ENCODE data around the gene CCDC112. TPM values are rescaled to one million over a fixed set of nuclear protein-coding genes. Genes with fewer than 3 reads are reported as not detected.
"Not testable (repeated sequence)": the region's sequence is repeated elsewhere in the genome, so short reads cannot be mapped to it uniquely, and the experiment has no call there.

Gene CCDC112
- total and polyA plus RNA-seq, 2 donors from 2014 or later = 3.8 to 6.5 TPM

DNA sequence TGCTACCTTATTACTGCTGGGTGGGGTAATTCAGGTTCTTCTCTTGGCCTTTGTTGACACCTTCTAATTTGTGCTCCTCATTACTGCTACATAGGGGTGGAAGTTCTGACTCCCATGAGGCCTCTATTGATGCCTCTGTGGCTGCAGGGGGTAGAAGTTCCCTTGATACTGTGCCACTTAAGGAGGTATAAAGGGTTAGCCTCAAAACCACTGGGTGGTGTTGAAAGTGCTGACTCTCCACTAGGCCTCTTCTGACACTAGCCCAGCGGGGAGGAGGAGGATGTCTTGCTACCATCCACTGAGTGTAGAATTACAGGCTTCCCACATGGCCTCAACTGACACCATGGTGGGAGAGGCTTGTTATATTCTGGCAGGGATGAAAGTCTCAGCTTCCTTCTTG lies 36.7 kb upstream of the CCDC112 start:
- H3K4me1 ChIP-seq (ENCODE audit: control insufficient read depth in 2 of 3, insufficient read depth in 2 of 3, low read depth in 1 of 3, low read length in 3 of 3) = no peaks in the 10 kb centered on the region
- FAIRE-seq = no peak
- TF ChIP-seq, protein P1, sequence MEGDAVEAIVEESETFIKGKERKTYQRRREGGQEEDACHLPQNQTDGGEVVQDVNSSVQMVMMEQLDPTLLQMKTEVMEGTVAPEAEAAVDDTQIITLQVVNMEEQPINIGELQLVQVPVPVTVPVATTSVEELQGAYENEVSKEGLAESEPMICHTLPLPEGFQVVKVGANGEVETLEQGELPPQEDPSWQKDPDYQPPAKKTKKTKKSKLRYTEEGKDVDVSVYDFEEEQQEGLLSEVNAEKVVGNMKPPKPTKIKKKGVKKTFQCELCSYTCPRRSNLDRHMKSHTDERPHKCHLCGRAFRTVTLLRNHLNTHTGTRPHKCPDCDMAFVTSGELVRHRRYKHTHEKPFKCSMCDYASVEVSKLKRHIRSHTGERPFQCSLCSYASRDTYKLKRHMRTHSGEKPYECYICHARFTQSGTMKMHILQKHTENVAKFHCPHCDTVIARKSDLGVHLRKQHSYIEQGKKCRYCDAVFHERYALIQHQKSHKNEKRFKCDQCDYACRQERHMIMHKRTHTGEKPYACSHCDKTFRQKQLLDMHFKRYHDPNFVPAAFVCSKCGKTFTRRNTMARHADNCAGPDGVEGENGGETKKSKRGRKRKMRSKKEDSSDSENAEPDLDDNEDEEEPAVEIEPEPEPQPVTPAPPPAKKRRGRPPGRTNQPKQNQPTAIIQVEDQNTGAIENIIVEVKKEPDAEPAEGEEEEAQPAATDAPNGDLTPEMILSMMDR (IDR thresholded peaks at IDR 0.05; ENCODE audit: borderline replicate concordance, extremely low read depth, insufficient read depth) = no peak
- H3K36me3 ChIP-seq (ENCODE audit: control insufficient read depth in 2 of 3, insufficient read depth in 3 of 3, low read length in 3 of 3) = no peaks in the 10 kb centered on the region
- intact Hi-C loops (cut with DNase I) = no loop called here
- H3K4me3 ChIP-seq (ENCODE audit: low read length in 3 of 3) = no peak overlapping the region
- H3K27ac ChIP-seq (ENCODE audit: low read depth in 2 of 2, low read length in 2 of 2) = no peak overlapping the region
- H3K9ac ChIP-seq (ENCODE audit: low read length in 3 of 3) = no peak overlapping the region
- H3K27me3 ChIP-seq (ENCODE audit: control insufficient read depth, insufficient read depth, low read length) = no peaks in the 10 kb centered on the region
- H3K9me3 ChIP-seq (ENCODE audit: control insufficient read depth in 2 of 3, insufficient read depth in 1 of 3, low read length in 3 of 3) = no peaks in the 10 kb centered on the region
- DNase-seq = no peak

DNA sequence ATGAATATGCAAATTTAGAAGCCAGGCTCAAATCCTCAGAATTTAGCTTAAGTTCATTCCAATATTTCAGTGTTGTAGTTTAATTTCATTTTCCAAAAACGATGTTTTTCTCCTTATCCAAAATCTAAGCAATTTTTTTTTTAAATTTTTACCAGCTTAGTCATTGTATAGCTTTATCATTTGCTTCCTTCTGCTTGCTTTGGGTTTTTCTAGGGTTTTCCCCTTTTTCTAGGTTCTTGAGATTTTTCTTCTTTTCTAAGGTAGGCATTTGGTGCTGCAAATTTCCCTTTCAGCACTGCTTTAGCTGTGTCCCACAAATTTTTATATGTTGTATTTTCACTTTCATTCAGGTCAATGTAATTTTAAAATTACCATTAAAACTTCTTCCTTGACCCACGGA lies 34.4 kb upstream of the CCDC112 start:
- H3K9ac ChIP-seq (ENCODE audit: low read length in 3 of 3) = no peak overlapping the region
- no peak for FAIRE-seq
- H3K9me3 ChIP-seq (ENCODE audit: control insufficient read depth in 2 of 3, insufficient read depth in 1 of 3, low read length in 3 of 3) = no peaks in the 10 kb centered on the region
- no peaks in the 10 kb centered on the region for H3K4me1 ChIP-seq (ENCODE audit: control insufficient read depth in 2 of 3, insufficient read depth in 2 of 3, low read depth in 1 of 3, low read length in 3 of 3)
- no peak for DNase-seq
- no peak overlapping the region for H3K27ac ChIP-seq (ENCODE audit: low read depth in 2 of 2, low read length in 2 of 2)
- no peaks in the 10 kb centered on the region for H3K36me3 ChIP-seq (ENCODE audit: control insufficient read depth in 2 of 3, insufficient read depth in 3 of 3, low read length in 3 of 3)
- TF ChIP-seq, protein P1 (IDR thresholded peaks at IDR 0.05; ENCODE audit: borderline replicate concordance, extremely low read depth, insufficient read depth) = no peak
- intact Hi-C loops (cut with DNase I) = no loop called here
- no peaks in the 10 kb centered on the region for H3K27me3 ChIP-seq (ENCODE audit: control insufficient read depth, insufficient read depth, low read length)
- no peak overlapping the region for H3K4me3 ChIP-seq (ENCODE audit: low read length in 3 of 3)

DNA sequence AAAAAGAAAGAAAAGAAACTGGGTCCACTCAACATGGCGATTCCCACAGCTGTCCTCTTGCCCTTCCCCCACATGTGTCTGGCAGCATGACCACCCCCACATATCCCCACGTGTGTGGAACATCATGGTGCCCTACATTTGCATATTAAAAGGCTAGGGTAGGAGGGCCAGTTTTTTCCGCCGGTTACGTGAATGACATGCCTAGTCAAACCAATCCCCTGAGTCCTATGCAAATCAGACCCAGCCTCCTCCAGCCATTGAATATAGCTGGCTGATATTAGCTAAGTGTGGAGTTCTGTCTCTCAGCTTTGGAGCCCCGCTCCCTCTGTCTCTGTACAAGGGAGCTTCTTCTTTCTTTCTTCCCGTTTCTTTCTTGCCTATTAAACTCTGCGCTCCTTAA lies 33.0 kb upstream of the CCDC112 start:
- TF ChIP-seq, protein P1 (IDR thresholded peaks at IDR 0.05; ENCODE audit: borderline replicate concordance, extremely low read depth, insufficient read depth) = no peak
- Histone ChIP-seq H3K9ac (ENCODE audit: low read length in 3 of 3) (no peak overlapping the region), H3K4me3 (ENCODE audit: low read length in 3 of 3) (no peak overlapping the region), H3K9me3 (ENCODE audit: control insufficient read depth in 2 of 3, insufficient read depth in 1 of 3, low read length in 3 of 3) (no peaks in the 10 kb centered on the region), H3K36me3 (ENCODE audit: control insufficient read depth in 2 of 3, insufficient read depth in 3 of 3, low read length in 3 of 3) (no peaks in the 10 kb centered on the region), H3K27me3 (ENCODE audit: control insufficient read depth, insufficient read depth, low read length) (no peaks in the 10 kb centered on the region), H3K4me1 (ENCODE audit: control insufficient read depth in 2 of 3, insufficient read depth in 2 of 3, low read depth in 1 of 3, low read length in 3 of 3) (no peaks in the 10 kb centered on the region), H3K27ac (ENCODE audit: low read depth in 2 of 2, low read length in 2 of 2) (no peak overlapping the region)
- intact Hi-C loops (cut with DNase I) = no loop called here
- DNase-seq (no peak), FAIRE-seq (no peak)

DNA sequence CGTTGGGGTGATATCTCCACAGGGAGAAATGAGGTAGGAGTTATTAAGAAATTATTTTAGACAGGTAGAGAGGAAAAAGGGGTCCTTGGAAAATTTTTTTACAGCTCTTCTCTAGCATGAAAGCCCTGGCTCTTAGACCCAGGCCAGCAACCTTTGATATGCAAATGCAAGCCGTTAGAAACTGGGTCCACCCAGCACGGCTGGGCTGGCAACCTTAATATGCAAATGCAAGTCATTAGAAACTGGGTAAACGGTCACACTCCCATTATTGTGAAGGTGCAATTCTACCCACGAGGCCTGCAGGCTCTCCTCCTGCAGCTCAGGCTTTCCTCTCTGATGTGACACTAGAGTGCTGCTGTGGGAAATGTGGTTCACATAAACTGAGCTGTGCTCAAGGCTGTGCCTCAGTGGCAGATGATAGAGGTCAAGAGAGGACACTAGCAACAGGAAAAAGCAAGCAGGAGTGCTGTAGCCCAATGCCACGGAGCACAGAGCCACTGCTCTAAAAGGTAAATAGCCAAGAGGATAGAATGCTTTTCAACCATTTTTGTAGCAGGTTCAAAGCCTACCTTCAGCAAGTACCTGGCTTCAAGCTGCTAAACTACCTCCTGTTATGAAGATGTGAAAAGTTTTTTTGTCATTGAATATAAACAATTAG lies 32.3 kb upstream of the CCDC112 start:
- H3K4me3 ChIP-seq (ENCODE audit: low read length in 3 of 3); FAIRE-seq; H3K27ac ChIP-seq (ENCODE audit: low read depth in 2 of 2, low read length in 2 of 2); H3K27me3 ChIP-seq (ENCODE audit: control insufficient read depth, insufficient read depth, low read length); H3K9ac ChIP-seq (ENCODE audit: low read length in 3 of 3); H3K4me1 ChIP-seq (ENCODE audit: control insufficient read depth in 2 of 3, insufficient read depth in 2 of 3, low read depth in 1 of 3, low read length in 3 of 3); H3K9me3 ChIP-seq (ENCODE audit: control insufficient read depth in 2 of 3, insufficient read depth in 1 of 3, low read length in 3 of 3); intact Hi-C loops (cut with DNase I); DNase-seq; H3K36me3 ChIP-seq (ENCODE audit: control insufficient read depth in 2 of 3, insufficient read depth in 3 of 3, low read length in 3 of 3): not testable (repeated sequence)

All from kidney (tissue), 14 donors.